K562 (cell line): ENCODE data around the gene SPIB. TPM values are rescaled to one million over a fixed set of nuclear protein-coding genes. Genes with fewer than 3 reads are reported as not detected.

Source experiments
- ATAC-seq: fragments of 200-7000 bp; cut with Tn5 transposase; 3 replicates; pipeline ENCODE4 v1.9.1; 2020; ENCODE audit warnings: moderate library complexity
- BruUV-seq: library from RNA; stranded (reverse); fragments of 400-500 nt; replicated peaks from 2 replicates; lab custom pipeline; 2021; lab: Mats Ljungman, UMichigan
- CTCF ChIA-PET: fragments of 300-600 bp; formaldehyde crosslinking; extraction: SDS; loops from one replicate; lab custom pipeline; 2021; ENCODE audit warnings: low intra/inter-chr PET ratio; lab: Yijun Ruan, JAX
- POLR2A ChIA-PET: fragments of 300-600, 350-650 bp; sonication (Branson Sonifier 250); formaldehyde crosslinking; extraction: SDS; loops from one replicate; lab custom pipeline; 2021; ENCODE audit warnings: antibody characterized with exemption, inconsistent platforms; lab: Yijun Ruan, JAX
- DNase-seq, 4 experiments: peaks; one replicate each; pipeline versions ENCODE4 v3.0.0 to v3.0.0-alpha.2; 2011 to 2018; ENCODE audit warnings: low spot score in 3 of 4, mixed read lengths in 3 of 4; ENCODE audit errors: extremely low read depth in 1 of 4
- FAIRE-seq: peaks from 2 replicates; lab custom pipeline; 2011; peaks lifted over from hg19 to GRCh38; lab: Jason Lieb, UNC
- H2AFZ ChIP-seq: 2 replicates; pipeline ENCODE4 v1.6.0; 2011; ENCODE audit warnings: low read depth, low read length, control low read depth, inconsistent platforms
- H3K27ac ChIP-seq: fragments of 200-600 bp; 3 replicates; pipeline ENCODE4 v1.8.0; 2011; ENCODE audit warnings: low read depth, mild to moderate bottlenecking, control low read depth, inconsistent platforms, low read length, moderate library complexity, mixed read lengths; ENCODE audit errors: extremely low read depth
- H3K27me3 ChIP-seq, 2 experiments: fragments of 300-600 bp in 1 of 2; 2 replicates in 1 of 2; 3 replicates in 1 of 2; pipeline versions ENCODE4 v1.6.0 to v1.8.0; 2011; ENCODE audit warnings: inconsistent platforms in 2 of 2, low read length in 2 of 2, mild to moderate bottlenecking in 1 of 2, mixed read lengths in 1 of 2, moderate library complexity in 1 of 2; ENCODE audit not compliant: control insufficient read depth in 2 of 2, insufficient read depth in 2 of 2
- H3K36me3 ChIP-seq: fragments of 300-600 bp; 3 replicates; pipeline ENCODE4 v1.8.0; 2011; ENCODE audit warnings: mild to moderate bottlenecking, low read length, inconsistent platforms; ENCODE audit not compliant: control insufficient read depth, insufficient read depth
- H3K4me1 ChIP-seq, 2 experiments: fragments of 200-600 bp in 1 of 2; replicated peaks in 1 of 2; 2 replicates in 1 of 2; 3 replicates in 1 of 2; pipeline versions ENCODE4 v1.5.1 to v1.8.0; 2011; ENCODE audit warnings: inconsistent platforms in 2 of 2, low read length in 2 of 2, mild to moderate bottlenecking in 1 of 2, mixed read lengths in 1 of 2, moderate library complexity in 1 of 2; ENCODE audit not compliant: control insufficient read depth in 2 of 2, insufficient read depth in 2 of 2
- H3K4me2 ChIP-seq: 2 replicates; pipeline ENCODE4 v1.6.1; 2011; ENCODE audit warnings: low read length, control low read depth, inconsistent platforms, mixed read lengths; ENCODE audit not compliant: insufficient read depth
- H3K4me3 ChIP-seq: fragments of 200-600 bp; sonication (generic), shearing (Covaris generic); 2 replicates; pipeline ENCODE4 v1.5.1; 2016; ENCODE audit warnings: control low read depth, inconsistent platforms
- H3K79me2 ChIP-seq: fragments of 200-600 bp; 3 replicates; pipeline ENCODE4 v1.8.0; 2011; ENCODE audit warnings: low read length, inconsistent platforms; ENCODE audit not compliant: control insufficient read depth, insufficient read depth
- H3K9ac ChIP-seq, 2 experiments: 2 replicates each; pipeline versions ENCODE4 v1.6.0 to v1.6.1; 2011; ENCODE audit warnings: low read depth in 2 of 2, low read length in 2 of 2, control low read depth in 1 of 2, inconsistent platforms in 1 of 2, mild to moderate bottlenecking in 1 of 2, mixed read lengths in 1 of 2; ENCODE audit not compliant: insufficient read depth in 1 of 2
- H3K9me1 ChIP-seq: one replicate; pipeline ENCODE4 v1.6.0; 2011; ENCODE audit warnings: inconsistent platforms, mild to moderate bottlenecking, low read length, moderate library complexity; ENCODE audit not compliant: control insufficient read depth, insufficient read depth
- H3K9me3 ChIP-seq: replicated peaks from 2 replicates; pipeline ENCODE4 v1.5.1; 2011; ENCODE audit warnings: low read depth, low read length, inconsistent platforms; ENCODE audit not compliant: control insufficient read depth, insufficient read depth
- H4K20me1 ChIP-seq: replicated peaks from 2 replicates; pipeline ENCODE4 v1.6.1; 2011; ENCODE audit warnings: low read length, inconsistent platforms, mixed read lengths; ENCODE audit not compliant: control insufficient read depth, insufficient read depth
- MYNN ChIP-seq, 2 experiments: sonication (generic); formaldehyde crosslinking in 1 of 2; IDR thresholded peaks; 2 replicates each; pipeline versions ENCODE4 v1.5.0 to v1.6.1; 2016 to 2020; ENCODE audit warnings: antibody characterized with exemption in 1 of 2, missing genetic modification reagents in 1 of 2
- PKNOX1 ChIP-seq: fragments of 450-650 bp; IDR thresholded peaks from 2 replicates; pipeline ENCODE4 v1.6.1; 2016
- SMARCC2 ChIP-seq: fragments of 450-650 bp; IDR thresholded peaks from 2 replicates; pipeline ENCODE4 v1.6.1; 2017; ENCODE audit warnings: antibody characterized with exemption, moderate library complexity, mild to moderate bottlenecking, low read depth
- ZNF263 ChIP-seq: sonication (generic); formaldehyde crosslinking; IDR thresholded peaks from 2 replicates; pipeline ENCODE4 v1.8.0; 2022; ENCODE audit warnings: mild to moderate bottlenecking, missing genetic modification reagents, borderline replicate concordance
- ZNF780A ChIP-seq: fragments of 250-450 bp; sonication (Bioruptor Pico); IDR thresholded peaks from 2 replicates; pipeline ENCODE4 v1.5.0; 2021; ENCODE audit warnings: mild to moderate bottlenecking
- WGBS: fragments of 100-300 bp; shearing (Covaris generic); methylation state at CpG from one replicate; pipeline ENCODE4 v1.1.6; 2016; ENCODE audit warnings: low coverage, mixed read lengths; ENCODE audit not compliant: insufficient coverage; ENCODE audit errors: missing lambda C conversion rate; 5-methylcytosine and 5-hydroxymethylcytosine counted together
- in situ Hi-C: fragments of 300-500 bp; cut with MboI; formaldehyde crosslinking; loops from 4 replicates; pipeline ENCODE4 v1.15.0; 2018; ENCODE audit warnings: inconsistent platforms, mixed read lengths
- intact Hi-C: fragments of 100-400 bp; cut with micrococcal nuclease; formaldehyde crosslinking; loops from 2 replicates; pipeline ENCODE4 v1.14.2; 2022
- polyA plus RNA-seq, 8 experiments: library from polyadenylated mRNA; depleted of rRNA in 4 of 8; stranded (reverse) in 5 of 8; unstranded in 3 of 8; fragments of >200 nt; fragmentation: Nextera tagmentation in 2 of 8; fragmentation: Illumina TruSeq in 1 of 8; extraction: Ambion mirVana in 2 of 8; extraction: Trizol in 1 of 8; gene quantifications; 2 replicates each; pipeline versions ENCODE4 v1.2.1 to v1.2.3, GENCODE V29; 2011 to 2014; ENCODE audit warnings: inconsistent platforms in 1 of 8, missing spikeins in 1 of 8
- total RNA-seq, 7 experiments: library from RNA; depleted of rRNA in 6 of 7; stranded (reverse); fragments of >200 nt in 6 of 7; fragmentation: Illumina TruSeq in 2 of 7; extraction: Trizol in 2 of 7; gene quantifications; 2 replicates each; pipeline versions ENCODE4 v1.2.1 to v1.2.3, GENCODE V29; 2011 to 2021; ENCODE audit warnings: low replicate concordance in 1 of 7
- TF ChIP-seq, protein P1 (sequence below): fragments of 250-450 bp; sonication (Bioruptor Pico); IDR thresholded peaks from 2 replicates; pipeline ENCODE4 v1.4.0; 2020; ENCODE audit warnings: mild to moderate bottlenecking, moderate library complexity

Gene SPIB
- total and polyA plus RNA-seq, 9 of the 15 experiments (the other 6 are each of a cell fraction or from before 2014, with no cell fraction given): 0.06 to 1.0 (median 0.43) TPM; not detected in 1

DNA sequence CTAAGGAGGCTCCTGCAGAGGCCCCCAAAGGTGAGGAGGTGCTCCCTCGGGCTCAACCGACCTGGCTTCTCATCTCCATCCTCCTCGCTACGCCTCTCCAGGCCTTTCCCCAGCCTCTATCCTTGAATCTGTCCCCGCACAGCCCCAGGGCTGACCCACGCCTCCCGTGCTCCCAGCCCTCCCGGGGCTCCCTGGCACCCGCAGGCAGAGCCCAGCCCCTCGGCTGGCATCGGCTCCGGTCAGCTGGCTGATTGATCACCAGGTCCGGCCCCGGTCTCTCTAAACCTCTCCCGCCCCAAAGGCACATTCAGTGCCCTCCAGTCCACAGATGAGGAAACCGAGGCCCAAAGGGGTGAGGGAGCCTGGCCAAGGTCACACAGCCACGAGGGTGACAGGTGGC is 16.5 kb downstream of the SPIB start:
- Histone ChIP-seq H3K4me3 (no peak overlapping the region), H3K4me1 (peaks cover 12 to 42% of the 10 kb centered on the region in 2 experiments; a peak in 4 of 5 replicates), H3K36me3 (no peaks in the 10 kb centered on the region), H3K27ac (no peak overlapping the region)
- intact Hi-C loops: no loop called here
- POLR2A ChIA-PET: no interaction called here
- TF ChIP-seq ZNF263 (CRISPR knock-in tag) (peak; percentile 53; the same call in 1 of the 2 replicates), ZNF780A (CRISPR knock-in tag) (no peak)
- TF ChIP-seq, all 486 proteins: peak for 1
- Histone ChIP-seq H3K27me3 (peaks cover 0 to 30% of the 10 kb centered on the region in 2 experiments; a peak in 3 of 5 replicates), H3K4me2 (no peak overlapping the region), H4K20me1 (no peaks in the 10 kb centered on the region), H3K9me1 (no peaks in the 10 kb centered on the region), H3K9me3 (no peaks in the 10 kb centered on the region), H3K9ac (peak overlapping the region in 1 of 2 experiments; percentile 32; a peak in 2 of 4 replicates), H3K79me2 (no peaks in the 10 kb centered on the region), H2AFZ (no peak overlapping the region)
- ATAC-seq (no peak), FAIRE-seq (no peak), DNase-seq (no peak)
- CTCF ChIA-PET: no interaction called here
- in situ Hi-C loops: no loop called here
- WGBS: 39% methylated on average over 15 of the region's 17 CpGs
- BruUV-seq: no TSS peak

DNA sequence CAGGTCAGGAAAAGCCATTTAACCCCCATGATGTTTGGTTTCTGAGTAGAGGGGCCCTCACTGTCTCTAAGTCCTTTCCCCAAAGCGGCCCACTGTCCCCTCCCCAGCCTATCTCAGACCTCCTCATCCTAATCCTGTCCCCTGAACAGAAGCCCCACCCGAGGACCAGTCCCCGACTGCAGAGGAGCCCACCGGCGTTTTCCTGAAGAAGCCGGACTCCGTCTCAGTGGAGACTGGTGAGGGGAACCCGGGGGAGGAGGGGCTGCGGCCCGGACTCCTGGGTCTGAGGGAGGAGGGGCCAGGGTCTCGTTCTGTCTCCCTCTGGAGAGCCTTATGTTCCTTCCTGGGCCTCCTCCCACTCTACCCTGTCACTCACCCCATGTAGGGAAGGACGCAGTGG is 16.9 kb downstream of the SPIB start:
- Histone ChIP-seq H3K79me2 (no peaks in the 10 kb centered on the region), H3K9ac (peak overlapping the region in 1 of 2 experiments; percentile 15; a peak in 1 of 4 replicates), H3K4me3 (no peak overlapping the region), H3K9me3 (no peaks in the 10 kb centered on the region), H2AFZ (no peak overlapping the region), H3K36me3 (no peaks in the 10 kb centered on the region), H4K20me1 (no peaks in the 10 kb centered on the region), H3K4me1 (peaks cover 12 to 42% of the 10 kb centered on the region in 2 experiments; a peak in 4 of 5 replicates), H3K9me1 (no peaks in the 10 kb centered on the region), H3K27ac (no peak overlapping the region), H3K27me3 (peaks cover under 1 to 31% of the 10 kb centered on the region in 2 experiments; a peak in 4 of 5 replicates), H3K4me2 (no peak overlapping the region)
- BruUV-seq: no TSS peak
- FAIRE-seq: no peak
- in situ Hi-C loops: no loop called here
- CTCF ChIA-PET: no interaction called here
- POLR2A ChIA-PET: no interaction called here
- WGBS: 24% methylated on average over 6 of the region's 12 CpGs
- TF ChIP-seq MYNN (IDR thresholded peaks at IDR 0.05) (no peak), MYNN (CRISPR knock-in tag; IDR thresholded peaks at IDR 0.05) (no peak), SMARCC2 (no peak), PKNOX1 (0 out of 2 replicates have a peak, but pooled peaks have one; percentile 38)
- TF ChIP-seq, protein P1, sequence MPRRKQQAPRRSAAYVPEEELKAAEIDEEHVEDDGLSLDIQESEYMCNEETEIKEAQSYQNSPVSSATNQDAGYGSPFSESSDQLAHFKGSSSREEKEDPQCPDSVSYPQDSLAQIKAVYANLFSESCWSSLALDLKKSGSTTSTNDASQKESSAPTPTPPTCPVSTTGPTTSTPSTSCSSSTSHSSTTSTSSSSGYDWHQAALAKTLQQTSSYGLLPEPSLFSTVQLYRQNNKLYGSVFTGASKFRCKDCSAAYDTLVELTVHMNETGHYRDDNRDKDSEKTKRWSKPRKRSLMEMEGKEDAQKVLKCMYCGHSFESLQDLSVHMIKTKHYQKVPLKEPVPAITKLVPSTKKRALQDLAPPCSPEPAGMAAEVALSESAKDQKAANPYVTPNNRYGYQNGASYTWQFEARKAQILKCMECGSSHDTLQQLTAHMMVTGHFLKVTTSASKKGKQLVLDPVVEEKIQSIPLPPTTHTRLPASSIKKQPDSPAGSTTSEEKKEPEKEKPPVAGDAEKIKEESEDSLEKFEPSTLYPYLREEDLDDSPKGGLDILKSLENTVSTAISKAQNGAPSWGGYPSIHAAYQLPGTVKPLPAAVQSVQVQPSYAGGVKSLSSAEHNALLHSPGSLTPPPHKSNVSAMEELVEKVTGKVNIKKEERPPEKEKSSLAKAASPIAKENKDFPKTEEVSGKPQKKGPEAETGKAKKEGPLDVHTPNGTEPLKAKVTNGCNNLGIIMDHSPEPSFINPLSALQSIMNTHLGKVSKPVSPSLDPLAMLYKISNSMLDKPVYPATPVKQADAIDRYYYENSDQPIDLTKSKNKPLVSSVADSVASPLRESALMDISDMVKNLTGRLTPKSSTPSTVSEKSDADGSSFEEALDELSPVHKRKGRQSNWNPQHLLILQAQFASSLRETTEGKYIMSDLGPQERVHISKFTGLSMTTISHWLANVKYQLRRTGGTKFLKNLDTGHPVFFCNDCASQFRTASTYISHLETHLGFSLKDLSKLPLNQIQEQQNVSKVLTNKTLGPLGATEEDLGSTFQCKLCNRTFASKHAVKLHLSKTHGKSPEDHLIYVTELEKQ (CRISPR knock-in tag): no peak
- TF ChIP-seq, all 486 proteins: peak for 1
- DNase-seq: no peak
- no peak for ATAC-seq
- intact Hi-C loops: no loop called here
